AG10803 (cell line): Measurements from ENCODE around the gene MARCHF6.
"Not testable (repeated sequence)": the region's sequence is repeated elsewhere in the genome, so short reads cannot be mapped to it uniquely, and the experiment has no call there.

Experiments
- DNase-seq: peaks from one replicate; pipeline ENCODE4 v3.0.0; 2010; ENCODE audit warnings: low read depth
- H3K4me3 ChIP-seq: 2 replicates; pipeline ENCODE4 v1.5.1; 2011; ENCODE audit warnings: mild to moderate bottlenecking, low read length, control low read depth
- CTCF ChIP-seq: conservative IDR thresholded peaks from 2 replicates; pipeline ENCODE4 v1.5.1; 2011; ENCODE audit warnings: mild to moderate bottlenecking, low read length, control low read depth, inconsistent platforms

Gene MARCHF6

DNA sequence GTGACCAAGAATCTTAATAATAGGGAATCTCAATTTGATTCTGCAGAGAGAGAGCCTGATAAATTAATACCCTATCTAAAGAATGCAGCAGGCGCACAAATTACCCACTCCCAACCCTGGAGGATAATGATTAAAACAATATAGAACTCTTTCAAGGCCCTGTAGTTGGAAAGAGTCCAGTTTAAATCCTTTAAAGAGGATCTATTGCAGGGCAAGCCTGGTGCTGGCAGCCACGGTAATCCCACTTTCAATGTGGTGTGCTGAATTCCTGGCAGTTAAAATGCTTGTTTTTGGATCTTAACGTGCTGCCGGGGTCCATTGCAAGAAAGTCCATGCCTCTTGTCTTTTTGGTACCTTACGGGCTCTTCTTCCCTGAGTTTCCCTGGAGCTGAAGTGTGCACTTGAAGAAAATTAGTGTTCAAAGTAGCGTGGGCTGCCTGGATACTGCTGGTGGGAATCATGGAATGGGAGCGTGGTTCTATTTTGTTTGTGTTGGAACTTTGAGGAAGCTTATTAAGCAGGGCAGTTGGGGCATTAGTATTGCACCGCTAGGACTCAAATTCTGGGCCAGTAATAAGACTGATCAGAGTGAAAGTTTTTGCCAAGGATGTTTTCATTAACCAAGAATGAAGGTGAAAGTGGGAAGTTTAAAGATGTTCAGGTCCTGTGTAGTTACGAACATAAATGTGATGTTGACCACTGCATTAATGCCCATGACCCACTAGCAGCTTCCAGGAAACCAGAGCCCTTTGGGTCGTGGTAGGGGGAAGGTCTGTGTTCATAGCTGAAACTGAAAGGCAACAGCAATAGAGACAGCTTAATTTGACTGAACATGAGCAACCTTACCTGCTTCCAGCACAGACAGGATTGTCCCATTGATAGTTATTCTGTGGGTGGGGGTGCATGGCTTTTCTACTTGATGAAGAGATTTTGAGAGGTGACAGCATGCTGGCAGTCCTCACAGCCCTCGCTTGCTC is 20.8 kb downstream of the MARCHF6 start:
- no peak for TF ChIP-seq CTCF
- H3K4me3 ChIP-seq, result no peak overlapping the region
- no peak for DNase-seq

DNA sequence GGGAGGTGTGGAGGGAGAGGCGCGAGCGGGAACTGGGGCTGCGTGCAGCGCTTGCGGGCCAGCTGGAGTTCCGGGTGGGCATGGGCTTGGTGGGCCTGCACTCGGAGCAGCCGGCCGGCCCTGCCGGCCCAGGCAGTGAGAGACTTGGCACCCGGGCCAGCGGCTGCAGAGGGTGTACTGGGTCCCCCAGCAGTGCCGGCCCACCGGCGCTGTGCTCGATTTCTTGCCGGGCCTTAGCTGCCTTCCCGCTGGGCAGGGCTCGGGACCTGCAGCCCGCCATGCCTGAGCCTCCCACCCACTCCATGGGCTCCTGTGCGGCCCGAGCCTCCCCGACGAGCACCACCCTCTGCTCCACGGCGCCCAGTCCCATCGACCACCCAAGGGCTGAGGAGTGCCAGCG is 21.7 kb downstream of the MARCHF6 start:
- not testable (repeated sequence) for H3K4me3 ChIP-seq, DNase-seq

- DNase-seq, result no peak
- no peak overlapping the region for H3K4me3 ChIP-seq
- TF ChIP-seq CTCF, result no peak
Observed at GRCh38 chr5:10376544-10376943, 23.0 kb downstream of the MARCHF6 start.

- DNase-seq, result no peak
- no peak for TF ChIP-seq CTCF
Observed at GRCh38 chr5:10377081-10377480, 23.6 kb downstream of the MARCHF6 start.

DNA sequence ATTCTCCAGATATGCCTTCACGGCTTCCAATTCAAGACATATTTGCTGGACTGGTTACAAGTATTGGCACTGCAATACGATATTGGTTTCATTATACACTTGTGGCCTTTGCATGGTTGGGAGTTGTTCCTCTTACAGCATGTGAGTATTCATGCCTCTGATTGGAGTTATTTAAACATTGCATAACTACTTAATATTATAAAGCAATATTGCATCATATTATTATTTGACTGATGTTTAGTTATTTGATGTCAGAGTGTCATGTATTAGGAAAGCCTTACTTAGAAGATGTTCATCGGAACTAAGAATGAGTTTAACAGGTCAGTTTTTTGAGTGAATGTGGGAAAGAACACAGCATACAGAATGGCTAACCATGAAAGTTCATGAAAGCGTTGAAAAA is 28.3 kb downstream of the MARCHF6 start:
- no peak for TF ChIP-seq CTCF
- DNase-seq, result no peak
- H3K4me3 ChIP-seq, result no peak overlapping the region

More at GRCh38 chr5:10377081-10377480, 23.6 kb downstream of the MARCHF6 start:
- H3K4me3 ChIP-seq, result no peak overlapping the region

DNA sequence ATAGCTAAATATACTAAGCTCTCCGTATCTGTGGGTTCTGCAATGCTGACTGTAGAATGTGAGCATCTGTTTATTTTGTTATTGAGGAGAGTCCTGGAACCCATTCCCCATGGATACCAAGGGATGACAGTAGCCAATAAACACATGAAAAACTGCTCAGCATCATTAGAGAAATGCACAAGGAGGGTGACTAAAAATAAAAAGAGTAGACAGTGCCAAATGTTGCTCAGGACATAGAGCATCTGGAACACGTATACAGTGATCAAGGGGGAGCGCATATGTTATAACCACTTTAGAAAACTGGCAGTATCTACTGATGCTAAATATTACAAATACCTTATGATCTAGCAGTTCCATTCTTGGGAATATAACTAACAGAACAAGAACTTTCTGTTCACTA is 31.0 kb downstream of the MARCHF6 start:
- DNase-seq, result peak; percentile 18
- no peak overlapping the region for H3K4me3 ChIP-seq
- TF ChIP-seq CTCF, result no peak

GRCh38 chr5:10387690-10388089 is 34.2 kb downstream of the MARCHF6 start:
- H3K4me3 ChIP-seq, result no peak overlapping the region
- no peak for TF ChIP-seq CTCF
- DNase-seq, result peak; percentile 60
